HG02623 (cell line): Measurements from ENCODE around the gene GYG1.

Experiments used
- ATAC-seq: cut with Tn5 transposase; IDR thresholded peaks from one replicate; pipeline ENCODE4 v1.9.1; 2021; ENCODE audit warnings: moderate library complexity; ENCODE audit not compliant: unreplicated experiment

The GYG1 gene

DNA sequence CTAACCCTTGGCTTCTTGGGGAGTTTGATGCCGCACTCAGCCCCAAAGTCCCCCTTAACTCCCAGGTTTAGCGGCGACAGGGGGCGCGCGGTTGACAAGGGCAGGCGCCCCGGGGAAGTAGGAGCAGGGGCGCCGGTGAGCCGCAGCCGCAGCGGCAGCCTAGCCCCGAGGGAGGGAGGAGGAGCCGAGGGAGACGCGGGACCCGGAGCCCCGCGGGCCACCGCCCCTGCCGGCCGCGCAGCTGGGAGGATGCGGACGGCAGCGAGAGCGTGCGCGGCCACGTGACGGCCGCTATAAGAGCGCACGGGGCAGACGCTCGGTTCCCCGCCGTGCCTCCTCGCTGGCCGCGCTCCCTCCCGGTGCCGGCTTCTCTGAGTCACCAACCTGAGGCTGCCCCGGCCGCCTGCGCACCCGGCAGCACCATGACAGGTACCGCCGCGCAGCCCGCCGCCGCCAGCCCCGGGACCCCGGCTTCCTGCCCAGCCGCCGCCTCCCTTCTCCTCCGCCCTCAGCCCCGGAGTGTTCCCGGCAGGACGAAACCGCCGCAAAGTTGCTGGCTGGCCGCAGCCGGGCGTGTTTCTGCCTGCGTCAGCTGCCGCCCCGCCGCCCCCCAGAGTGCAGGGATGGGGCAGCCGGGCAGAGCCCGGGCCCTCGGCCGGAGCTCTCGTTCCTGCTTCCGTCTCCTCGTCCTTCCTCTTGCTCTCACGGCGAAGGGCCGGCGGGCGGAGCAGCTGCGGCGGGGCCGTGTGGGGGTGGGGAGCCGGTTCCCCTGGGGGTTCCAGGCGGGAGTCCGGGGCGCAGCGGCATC, at the start of gene GYG1:
Gene GYG1, plus strand, starts transcription at position 322 of the 808 bp plus-strand sequence. Its CDS starts 101 bp downstream, at position 423.
- ATAC-seq, result peak; percentile 79

DNA sequence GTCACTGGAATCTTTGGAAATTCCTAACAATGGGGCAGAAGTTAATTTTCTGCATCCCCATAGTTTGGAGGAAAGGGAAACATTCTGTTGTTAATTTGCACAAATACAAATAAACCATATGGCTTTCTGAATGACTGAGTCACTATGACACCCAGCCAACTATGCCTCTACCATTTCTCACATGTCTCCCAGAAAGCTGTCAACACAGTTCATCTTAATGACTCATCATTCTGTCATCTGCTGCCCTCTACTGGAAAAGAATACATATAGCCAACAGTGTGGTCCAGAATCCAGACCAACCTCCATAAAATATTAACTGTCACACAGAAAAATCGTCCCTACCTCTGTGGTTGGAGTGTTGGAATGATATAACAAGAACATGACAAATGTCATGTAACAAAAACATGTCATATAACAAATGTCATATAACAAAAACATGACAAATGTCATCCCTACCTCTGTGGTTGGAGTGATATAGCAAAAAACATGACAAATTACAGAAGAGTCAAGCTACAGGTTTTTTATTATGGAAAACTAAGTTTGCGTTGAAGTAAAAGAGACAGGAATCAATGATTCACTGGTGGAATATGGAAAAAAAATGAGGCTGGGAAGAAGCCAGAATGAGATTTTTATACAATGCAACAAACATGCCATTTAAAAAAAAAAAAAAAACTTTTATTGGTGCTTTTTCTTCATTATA, 47.7 kb upstream of the GYG1 start:
- ATAC-seq, result peak; percentile 99

- ATAC-seq, result no peak
Observed at GRCh38 chr3:148945116-148945515, 46.2 kb upstream of the GYG1 start.

DNA sequence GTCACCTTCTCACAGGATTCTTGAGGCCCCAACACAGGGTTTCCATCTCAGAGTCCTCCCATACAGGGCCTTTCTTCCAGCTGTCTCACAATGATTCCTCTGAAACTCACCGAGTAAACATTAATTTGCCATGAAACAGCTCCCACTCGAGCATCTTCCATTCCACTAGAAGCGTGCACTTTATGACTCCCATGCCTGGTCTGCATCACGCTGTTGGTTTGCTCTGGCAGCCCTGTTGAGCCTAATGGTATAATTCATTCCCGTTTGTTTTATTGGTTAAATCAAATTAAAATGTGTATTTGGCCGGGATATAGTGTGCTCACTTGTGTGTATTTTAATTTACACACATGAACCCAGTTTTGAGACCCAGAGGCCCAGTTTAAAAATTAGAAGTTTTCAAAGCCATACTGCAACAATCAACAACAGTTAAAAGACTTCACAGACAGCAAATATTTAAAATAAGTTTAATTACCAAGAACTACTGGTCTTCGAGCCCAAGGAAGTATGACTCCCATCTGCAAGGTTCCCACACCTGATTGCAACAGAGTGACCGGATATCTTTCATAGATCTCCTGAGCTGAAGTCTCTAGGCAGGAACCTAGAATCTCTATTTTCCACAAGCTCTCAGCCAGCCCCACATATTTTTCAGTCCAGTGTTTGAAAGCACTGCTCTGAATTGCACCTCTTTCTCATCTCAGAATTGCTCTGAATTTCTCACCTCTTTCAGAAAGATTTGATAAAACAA, 42.3 kb upstream of the GYG1 start:
- ATAC-seq, result no peak

- no peak for ATAC-seq
Observed at GRCh38 chr3:148950806-148951205, 40.5 kb upstream of the GYG1 start.

DNA sequence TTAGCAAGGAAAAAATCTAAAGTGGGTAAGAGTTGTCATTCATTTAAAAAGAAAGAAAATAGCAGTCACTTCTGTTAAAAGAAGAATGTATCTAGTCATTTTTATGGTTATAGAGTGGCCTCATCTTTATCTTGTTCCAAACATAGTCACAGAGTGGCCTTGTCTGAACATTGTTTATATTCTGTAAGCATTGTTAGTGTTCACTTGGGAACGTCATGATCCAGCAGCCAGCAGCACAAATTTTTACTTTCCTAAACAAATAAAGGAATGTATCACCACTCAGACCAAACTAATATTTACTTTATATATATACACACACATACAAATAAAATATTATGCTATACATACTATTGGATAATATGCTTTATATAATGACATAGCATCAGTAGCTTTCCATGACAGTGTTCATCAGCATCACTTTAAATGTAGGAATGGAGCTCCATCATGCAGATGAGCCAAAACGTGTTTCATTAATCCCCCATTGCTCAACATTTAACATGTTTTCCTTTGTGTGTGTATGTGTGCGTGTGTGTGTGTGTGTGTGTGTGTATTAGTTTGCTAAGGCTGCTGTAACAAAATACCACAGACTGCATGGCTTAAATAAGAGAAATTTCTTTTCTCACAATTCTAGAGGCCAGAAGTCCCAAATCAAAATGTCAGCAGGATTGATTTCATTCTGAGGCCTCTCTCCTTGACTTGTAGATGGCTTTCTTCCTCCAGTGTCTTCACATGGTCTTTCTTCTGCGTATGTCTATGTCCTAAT, 39.6 kb upstream of the GYG1 start:
- no peak for ATAC-seq

DNA sequence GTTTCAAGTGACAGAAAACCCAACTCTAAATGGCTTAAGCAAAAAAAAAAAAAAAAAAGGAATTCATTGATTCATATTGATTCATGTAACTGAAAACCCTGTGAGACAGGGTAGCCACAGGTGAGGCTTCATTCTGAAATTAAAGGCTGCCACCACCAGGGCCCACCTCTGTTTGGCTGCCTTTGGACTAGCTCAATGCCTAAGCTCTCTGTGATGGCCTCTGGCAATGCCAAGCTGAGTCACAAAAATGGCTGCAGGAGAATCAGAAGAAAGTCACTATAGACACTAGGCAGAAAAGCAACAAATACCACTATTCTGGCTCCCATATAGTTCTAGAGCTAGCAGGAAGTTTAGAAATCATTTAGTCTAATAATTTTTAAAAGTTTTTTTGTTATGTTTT, 38.2 kb upstream of the GYG1 start:
- ATAC-seq, result no peak

- no peak for ATAC-seq
Observed at GRCh38 chr3:148954981-148955380, 36.4 kb upstream of the GYG1 start.

DNA sequence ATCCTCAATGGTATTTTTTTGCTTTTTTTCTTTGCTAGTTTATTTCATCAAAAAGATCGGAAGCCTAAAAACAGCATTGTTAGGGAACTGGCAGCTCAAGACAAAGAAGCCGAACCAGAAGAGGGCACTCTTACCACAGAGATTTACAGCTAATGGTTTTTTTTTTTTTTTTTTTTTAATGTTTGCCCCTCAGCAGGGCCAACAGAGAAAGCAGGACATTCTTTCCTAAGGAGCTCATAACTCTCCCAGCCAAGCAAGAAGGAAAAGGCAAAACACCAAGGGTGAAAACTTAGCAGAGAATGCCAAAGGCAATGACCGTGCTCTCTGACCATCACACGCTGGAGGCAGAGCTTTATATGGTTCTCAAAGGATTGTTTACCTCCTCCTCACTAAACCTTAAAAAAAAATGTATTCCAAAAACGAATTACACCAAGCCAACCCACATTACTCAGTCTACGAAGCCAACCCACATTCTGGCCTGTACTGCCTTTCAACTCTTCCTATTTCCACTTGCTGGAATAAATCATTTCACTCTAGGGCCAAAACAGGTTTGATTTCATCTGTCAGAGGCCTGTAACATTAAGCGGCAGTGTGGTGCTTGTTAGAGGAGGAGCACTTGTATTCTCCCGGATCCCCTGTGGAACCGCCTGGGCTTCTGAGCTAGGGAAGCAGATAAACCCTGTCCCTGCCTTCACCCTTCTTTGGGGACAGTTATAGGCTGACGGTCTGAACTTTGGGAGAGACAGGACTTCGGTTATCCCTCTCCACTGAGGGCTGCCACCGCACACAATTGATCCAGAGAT, 35.6 kb upstream of the GYG1 start:
- ATAC-seq, result no peak

- peak; percentile 59 for ATAC-seq
Observed at GRCh38 chr3:148957586-148957985, 33.8 kb upstream of the GYG1 start.

DNA sequence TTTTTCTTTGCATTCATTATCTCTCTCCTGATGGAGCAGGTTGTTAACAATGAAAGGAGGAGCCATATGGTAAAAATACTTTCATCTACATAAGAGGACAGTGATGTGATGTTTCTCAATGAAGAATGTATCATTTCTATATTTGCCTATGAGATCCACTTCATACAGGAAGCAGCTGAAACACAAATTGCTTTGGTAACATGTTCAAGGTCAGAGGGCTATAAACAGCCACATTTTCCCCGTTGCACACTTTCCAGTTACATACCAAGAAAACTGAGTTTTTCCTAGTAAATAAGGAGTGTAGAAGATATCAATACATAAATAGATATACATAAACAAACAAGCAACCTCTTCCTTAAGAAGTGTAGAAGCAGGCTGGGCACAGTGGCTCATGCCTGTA, 32.6 kb upstream of the GYG1 start:
- ATAC-seq, result no peak

- no peak for ATAC-seq
Observed at GRCh38 chr3:148962513-148962912, 28.8 kb upstream of the GYG1 start.

GRCh38 chr3:148964809-148965208, 26.5 kb upstream of the GYG1 start:
- no peak for ATAC-seq

- no peak for ATAC-seq
Observed at GRCh38 chr3:148968321-148968720, 23.0 kb upstream of the GYG1 start.

GRCh38 chr3:148970271-148970670, 21.1 kb upstream of the GYG1 start:
- no peak for ATAC-seq

- no peak for ATAC-seq
Observed at GRCh38 chr3:148971401-148972163, 19.8 kb upstream of the GYG1 start.

DNA sequence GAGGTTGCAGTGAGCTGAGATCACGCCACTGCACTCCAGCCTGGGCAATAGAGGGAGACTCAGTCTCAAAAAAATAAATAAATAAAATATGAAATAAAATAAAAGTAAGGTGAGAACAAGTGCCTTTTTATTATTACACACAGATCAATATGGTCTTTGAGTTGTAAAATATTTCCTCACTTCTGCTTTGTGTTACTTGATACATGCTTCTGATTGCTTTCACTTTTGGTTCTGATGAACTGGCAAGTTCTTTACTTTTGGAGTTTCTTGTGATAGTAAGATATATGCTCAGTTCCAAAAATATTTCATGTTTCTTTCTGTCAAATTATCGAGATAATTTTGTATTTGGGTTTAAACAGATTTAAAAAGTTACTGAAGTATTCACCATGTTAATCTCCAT, 16.6 kb upstream of the GYG1 start:
- ATAC-seq, result no peak

- ATAC-seq, result no peak
Observed at GRCh38 chr3:148975248-148975647, 16.1 kb upstream of the GYG1 start.

DNA sequence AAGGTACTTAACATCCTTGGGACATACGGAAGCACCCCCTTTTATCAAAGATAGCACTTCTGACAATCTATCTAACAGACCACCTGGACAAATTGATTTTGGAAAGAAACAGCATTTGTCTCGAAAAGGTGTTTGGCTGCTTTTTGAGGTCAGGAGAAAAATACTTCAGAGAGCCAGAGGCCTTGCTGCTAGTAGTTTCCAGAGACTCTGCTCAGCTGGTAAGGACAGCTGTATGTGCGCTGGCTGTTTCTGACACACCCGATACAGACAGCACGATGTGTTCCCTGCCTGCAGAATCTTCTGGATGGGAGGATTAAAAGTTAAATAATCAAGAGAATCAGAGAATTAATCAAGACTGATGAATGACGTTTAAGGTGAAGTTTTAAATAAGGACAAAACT, 15.6 kb upstream of the GYG1 start:
- ATAC-seq, result no peak
